Measurements from ENCODE around the gene ARID3B.

DNA sequence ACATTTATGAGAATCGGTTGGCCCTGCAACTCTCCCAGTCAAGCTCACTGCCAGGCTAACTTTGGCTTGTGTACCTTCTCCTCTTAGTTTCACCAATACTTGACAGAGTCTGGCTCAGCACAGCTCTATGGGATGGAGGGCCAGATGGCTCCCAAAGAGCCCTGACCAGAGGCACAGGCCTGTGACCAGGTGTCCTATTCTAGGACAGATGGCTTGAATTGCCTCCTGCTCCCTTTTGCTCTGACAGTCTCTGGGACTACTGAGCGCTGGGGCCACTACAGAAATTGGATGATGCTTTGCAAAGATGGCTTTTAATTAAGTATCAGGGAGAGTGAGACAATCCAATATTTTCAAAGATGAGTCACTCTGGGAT, 10.3 kb upstream of the ARID3B start:
- TF ChIP-seq EZH2 (conservative IDR thresholded peaks at IDR 0.05; ENCODE audit: low read depth, low read length) = no peak
- no peak for TF ChIP-seq ZNF792 (CRISPR knock-in tag; IDR thresholded peaks at IDR 0.05)
- TF ChIP-seq ZNF510 (CRISPR knock-in tag; IDR thresholded peaks at IDR 0.05; ENCODE audit: low read depth) = no peak
- no peak for TF ChIP-seq NFIC (IDR thresholded peaks at IDR 0.05; ENCODE audit: low read length)

Measured in HepG2 (cell line).